Activated CD4-positive, alpha-beta T cell treated with anti-CD3 and anti-CD28 coated beads, Interleukin-2, Interleukin-6, amounts not matched to agents 100 ng/mL and 50 ng/mL, durations not matched to agents 16 hours and 8 hours (primary cell): ENCODE measurements around the gene FCHO1.

Experiments used
- DNase-seq: peaks from one replicate; pipeline ENCODE4 v3.0.0-alpha.2; 2020

Gene FCHO1

DNA sequence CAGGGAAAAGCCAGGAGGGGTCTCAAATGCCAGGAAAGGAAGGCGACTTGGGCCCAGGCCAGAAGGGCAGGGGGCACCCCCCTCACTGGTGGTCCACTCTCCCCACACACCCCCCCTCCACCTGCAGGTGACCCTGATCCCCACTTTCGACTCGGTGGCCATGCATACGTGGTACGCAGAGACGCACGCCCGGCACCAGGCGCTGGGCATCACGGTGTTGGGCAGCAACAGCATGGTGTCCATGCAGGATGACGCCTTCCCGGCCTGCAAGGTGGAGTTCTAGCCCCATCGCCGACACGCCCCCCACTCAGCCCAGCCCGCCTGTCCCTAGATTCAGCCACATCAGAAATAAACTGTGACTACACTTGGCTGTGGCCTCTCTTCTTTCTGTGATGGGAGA is 17.1 kb upstream of the FCHO1 start:
- no peak for DNase-seq

DNA sequence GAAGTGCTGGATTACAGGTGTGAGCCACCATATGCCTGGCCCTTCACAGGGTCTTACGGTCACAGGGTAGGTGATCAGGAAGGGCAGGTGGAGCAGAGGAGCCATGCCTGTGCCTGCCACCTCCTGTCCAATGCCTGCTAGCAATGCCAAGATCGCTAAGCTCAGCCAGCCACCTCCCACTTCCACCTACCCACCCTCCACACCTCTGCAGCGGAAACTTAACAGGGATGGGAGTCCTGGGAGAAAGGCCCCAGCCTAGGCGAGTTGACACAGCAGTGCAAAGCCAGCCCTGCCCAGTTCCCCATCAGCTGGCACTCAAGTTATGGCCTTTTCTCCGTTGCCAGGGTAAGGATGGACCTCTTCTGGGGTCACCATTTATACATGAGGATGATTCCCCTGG is 15.9 kb upstream of the FCHO1 start:
- no peak for DNase-seq

DNA sequence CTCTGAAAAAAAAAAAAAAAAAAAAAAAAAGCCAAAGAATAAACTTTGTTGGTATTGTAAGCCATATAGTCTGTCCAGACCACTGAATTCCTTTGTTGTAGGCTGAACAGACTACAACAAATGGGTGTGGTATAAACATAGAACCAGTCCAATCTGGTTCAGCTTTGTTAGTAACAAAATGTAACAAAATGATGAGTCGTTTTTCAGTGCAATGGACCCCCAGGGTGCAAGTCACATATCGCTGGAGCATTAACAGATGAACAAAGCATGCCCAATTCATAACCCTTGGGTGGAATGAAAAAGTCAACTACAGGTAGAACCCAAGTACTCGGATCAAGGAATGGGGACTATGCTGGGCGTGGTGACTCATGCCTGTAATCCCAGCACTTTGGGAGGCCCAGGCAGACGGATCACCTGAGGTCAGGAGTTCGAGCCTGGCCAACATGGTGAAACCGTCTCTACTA is 13.6 kb upstream of the FCHO1 start:
- no peak for DNase-seq

DNA sequence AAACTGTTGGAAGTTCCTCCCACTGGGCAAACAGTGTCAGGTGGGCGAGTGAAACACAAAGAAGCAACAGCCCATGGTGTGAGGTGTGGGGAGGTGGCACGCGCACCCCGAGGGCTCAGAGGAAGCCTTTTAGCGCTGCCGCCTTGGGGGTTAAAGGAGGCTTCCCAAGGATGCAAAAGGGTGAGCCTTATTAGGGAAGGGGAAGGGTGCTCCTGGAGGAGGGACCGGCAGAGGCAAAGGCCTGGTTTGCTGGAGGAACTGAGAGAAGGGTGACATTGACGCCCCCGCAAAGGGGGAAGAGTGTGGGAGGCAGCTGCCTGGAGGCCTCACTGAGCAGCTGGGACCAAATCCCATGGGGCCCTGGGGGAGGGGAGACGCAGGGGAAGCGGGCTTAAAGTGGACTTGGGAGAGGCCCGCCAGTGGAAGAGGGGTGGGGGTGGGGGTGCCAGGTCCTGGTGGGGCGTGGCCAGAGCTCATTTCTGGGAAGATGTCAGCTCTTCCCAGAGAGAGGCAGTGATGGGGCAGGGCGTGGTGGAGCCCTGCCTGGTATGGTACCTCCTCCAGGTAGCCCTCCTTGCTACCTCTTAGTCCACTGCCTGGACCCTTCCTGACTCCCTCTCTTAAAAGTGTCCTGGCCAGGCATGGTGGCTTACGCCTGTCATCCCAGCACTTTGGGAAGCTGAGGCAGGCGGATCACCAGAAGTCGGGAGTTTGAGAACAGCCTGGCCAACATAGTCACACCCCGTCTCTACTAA is 12.0 kb upstream of the FCHO1 start:
- no peak for DNase-seq

DNA sequence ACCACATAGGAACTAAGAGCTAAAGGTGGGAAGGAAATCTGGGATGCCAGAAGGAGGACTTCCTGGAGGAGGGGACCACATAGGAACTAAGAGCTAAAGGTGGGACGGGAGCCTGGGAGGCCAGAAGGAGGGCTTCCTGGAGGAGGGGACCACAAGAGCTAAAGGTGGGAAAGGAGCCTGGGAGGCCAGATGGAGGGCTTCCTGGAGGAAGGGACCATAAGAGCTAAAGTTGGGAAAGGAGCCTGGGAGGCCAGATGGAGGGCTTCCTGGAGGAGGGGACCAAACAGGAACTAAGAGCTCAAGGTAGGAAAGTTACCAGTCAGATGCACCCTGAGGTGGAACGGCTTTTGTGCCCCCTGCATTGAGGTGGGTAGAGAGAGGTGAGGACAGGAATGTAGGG is 9.8 kb upstream of the FCHO1 start:
- DNase-seq, result no peak

DNA sequence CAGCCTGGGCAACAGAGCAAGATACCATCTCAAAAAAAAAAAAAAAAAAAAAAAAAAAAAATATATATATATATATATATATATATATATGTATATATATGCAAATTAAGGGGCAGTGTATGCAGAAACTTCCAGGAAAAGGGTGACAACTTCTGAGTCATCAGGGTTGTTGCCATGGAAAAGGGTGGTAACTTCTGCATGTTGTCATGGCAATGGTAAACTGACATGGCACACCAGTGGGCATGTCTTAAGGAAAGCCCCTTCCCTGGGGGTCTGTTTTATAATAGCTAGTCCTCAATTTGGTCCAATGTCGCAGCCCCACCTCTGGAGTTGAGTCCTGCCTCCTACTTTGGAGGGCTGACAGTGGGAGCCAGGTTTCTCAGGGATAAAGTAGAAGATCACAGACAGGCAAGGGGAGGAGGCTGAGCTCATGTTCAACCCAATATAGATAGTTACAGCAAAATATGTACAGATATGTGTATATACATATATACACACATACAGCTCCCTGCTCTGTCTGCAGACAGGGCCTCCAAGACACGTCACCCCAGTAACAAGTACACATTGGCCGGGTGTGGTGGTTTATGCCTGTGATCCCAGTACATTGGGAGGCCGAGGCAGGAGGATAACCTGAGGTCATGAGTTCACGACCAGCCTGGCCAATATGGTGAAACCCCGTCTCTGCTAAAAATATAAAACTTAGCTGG is 7.2 kb upstream of the FCHO1 start:
- DNase-seq, result peak; percentile 38

DNA sequence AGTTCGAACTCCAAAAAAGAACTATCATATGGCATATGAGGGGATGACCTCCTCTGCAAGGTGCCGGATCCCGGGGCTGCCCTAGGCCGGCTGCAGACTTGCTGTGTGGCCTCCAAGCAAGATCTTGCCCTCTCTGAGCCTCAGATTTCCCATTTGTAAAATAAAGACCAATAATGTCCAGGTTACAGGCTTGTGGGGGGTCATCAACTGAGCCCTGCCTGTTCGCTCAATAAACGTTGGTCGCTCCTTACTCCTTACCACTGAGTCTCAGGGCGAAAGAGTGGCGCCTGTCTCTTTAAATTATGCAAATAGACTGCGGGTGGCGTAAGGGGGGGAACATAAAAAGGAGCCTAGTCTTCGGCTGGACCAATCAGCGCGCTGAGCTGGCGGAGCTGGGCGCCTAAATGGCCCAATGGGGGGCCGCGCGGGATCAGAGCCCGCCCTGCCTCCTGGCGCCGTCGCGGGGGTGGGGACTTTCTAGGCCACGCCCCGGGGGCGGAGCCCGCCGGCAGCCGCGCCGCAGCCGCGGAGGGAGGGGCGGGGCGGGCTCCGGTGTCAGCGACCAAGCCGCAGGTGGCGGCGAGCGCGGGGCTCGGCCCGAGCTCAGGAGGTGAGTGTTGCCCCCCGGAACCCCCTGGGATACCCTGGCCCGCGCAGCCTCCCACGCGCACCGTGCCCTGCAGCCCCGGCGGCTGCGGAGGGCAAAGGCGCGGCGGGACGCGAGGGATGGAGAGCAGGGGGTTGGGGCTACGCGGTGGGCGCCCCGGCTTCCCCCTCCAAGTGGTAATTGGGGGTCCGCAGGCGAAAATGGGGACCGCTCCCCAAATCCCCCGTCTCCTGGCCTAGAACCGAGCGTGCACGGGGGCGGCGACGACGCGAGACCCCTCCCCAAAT is 3.8 kb upstream of the FCHO1 start:
- DNase-seq, result peak; percentile 97

DNA sequence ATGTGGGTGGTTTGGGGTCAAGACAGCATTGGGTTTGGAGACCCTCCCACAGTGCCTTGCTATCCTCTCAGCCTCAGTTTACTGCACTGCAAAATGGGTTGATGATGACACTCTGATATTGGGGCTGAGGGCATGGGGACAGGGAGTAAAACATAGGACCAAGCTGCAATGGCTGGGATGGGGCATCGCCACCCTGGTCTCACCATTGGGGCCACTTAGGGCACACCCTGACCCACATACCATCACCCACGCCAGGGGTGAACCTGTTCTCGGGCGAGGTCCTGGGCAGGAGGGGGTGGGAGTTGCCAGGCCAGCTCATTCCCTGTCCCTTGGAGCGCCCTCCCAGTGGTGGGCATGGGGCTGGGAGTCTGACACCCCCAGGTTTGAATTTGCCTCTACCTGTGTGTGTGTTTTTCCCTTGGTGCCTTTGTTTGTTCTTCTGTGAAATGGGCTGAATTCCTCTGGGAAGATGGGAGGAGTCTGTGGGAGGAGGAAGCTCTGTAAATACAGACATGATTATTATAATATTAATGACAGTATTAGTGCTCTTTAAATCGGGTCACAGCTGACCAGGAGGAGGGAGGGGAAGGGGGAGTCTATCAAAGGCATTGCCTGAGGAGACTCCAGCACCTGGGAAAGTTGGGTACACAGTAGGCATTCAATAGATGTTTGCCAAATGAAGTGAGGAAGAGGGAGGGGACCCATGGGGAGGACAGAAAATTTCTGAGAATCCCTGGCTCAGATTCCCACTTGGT is 2.2 kb upstream of the FCHO1 start:
- DNase-seq, result no peak

DNA sequence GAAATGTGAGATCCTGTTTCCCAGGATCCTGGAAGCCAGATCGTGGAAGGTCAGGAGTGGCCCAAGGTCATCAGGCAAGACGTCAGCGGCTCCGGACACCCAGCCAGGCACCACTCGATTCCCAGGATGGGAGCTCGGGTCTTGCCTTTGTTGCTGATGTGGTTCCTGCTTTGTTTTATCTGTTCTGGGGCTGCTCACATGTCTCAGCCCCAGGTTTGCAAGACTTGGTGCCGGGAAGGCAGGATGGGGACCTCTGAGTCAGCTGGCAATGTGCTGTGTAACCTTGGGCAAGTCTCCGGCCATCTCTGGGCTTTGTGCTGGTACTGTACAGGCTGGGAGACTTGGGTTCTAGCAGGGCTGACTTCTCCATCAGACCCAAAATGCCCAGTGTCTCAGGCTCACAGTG is 1.4 kb upstream of the FCHO1 start:
- DNase-seq, result peak; percentile 64

DNA sequence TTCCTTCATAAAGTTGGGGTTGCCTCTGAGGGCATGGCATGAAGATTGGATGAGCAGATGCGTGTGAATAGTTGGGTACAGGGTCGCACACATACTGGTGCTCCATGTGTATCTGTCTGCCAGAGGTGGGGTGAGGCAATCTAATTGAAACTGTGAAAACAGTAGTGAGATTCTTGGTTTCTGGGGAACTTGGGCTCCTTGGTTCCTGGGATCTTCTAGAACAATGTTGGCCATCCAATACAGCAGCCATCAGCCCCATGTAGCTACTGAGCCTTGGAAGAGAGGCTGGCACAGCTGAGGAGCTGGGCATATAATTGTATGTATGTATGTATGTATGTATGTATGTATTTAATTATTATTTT is 616 bp downstream of the FCHO1 start:
- peak; percentile 53 for DNase-seq

DNA sequence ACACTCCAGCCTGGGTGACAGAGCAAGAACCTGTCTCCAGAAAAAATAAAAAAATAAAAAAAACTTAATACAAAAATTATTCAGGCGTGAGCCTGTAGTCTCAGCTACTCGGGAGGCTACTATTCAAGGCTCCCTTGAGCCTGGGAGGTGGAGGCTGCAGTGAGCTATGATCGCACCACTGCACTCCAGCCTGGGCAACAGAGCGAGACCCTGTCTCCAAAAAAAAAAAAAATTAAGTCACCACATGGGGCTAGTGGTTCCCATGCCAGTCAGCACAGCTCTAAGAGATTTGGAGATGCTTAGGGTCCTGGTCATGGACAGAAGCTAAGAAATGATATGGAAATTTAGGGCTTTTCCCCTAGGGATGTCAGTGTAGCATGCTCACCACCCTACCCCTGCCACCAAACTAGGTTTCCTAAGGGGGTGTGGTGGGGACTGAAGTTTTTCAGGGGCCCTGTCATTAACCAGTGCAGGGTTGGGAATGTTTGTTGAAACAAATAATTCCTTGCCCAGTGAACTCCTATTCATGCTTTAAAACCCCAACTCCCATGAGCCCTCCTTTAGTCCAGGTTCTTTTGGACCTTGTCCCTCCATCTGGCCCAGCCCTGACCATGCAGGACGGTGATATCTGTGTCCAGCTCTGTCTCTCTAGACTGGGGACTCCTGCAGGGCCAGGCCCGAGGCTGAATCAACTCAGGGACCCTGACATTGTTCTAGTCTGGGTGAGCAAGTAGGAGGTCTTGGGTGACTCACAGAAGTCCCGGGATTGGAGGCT is 1.8 kb downstream of the FCHO1 start:
- DNase-seq, result no peak

DNA sequence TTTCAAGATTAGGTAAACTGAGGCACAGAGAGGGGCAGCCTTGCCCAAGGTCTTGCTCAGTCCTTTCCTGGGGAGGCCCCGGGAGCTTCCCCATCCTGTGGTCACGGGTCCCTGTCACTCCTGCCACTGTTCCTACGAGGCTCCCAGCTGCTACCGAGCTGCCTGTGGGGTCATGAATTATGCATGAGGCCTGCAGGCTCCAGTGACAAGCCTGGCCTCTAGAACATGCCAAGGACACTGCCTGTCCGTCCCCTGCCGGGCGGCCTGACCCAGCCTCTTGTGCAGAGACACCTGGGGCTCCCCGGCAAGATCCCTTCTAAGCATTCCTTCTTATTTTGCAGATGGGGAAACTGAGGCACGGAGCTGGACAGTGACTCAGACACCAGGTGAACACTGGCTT is 2.7 kb downstream of the FCHO1 start:
- no peak for DNase-seq

DNA sequence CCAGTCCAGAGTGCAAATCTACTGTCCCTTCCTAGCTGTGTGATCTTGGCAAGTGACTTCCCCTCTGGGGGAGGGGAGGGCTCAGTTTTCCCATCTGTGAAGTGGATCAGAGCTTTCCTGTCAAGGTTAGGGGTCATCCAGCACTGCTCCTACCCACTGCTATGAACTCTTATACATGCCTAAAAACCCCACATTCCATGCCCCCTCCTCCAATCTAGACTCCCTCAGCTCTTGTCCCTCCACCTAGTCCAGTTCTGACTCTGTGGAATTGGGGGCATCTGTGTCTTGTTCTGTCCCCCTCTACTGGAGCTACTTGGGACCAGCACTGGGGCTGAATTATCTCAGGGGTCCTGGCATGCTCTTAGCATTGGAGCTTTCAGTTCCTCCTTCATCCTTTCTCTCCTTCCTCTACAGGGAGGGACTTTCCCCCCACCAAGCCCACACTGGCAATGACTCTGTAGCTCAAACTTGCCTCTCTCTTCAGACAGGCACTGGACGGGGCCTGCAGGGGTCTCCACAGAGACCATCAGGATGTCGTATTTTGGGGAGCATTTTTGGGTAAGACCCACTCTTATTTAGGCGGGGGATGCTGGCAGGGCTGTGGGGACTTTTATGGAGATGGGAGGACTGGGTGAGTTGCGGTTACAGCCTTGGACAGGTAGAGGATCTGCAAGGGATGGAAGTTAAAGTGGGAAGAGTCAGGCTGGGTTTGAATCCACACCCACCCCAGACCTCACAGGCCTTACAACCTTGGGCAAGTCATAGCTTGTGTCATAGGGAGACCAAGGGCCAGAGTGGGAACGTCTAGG is 3.6 kb downstream of the FCHO1 start:
- DNase-seq, result no peak

DNA sequence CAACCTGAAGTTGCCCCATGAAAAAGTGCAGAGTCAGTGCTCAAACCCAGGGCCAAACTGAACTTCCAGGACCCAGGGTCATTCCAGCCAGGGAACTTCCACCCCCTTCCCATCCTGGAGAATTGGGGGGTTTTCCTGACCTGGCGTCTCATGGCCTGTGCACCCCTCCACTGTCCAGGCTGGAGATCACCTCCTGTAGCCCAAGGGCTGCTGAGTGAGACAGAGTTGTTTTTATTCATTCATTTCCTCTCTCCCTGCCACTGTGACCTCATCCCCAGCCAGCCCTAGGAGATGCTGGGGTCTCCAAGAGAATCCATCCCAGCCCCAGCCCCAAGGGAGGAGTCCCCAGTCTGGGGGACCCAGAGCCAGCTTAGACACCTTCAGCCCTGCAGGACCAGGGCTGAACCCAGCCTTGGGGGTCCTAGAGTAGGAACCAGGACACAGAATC is 4.2 kb downstream of the FCHO1 start:
- DNase-seq, result no peak

DNA sequence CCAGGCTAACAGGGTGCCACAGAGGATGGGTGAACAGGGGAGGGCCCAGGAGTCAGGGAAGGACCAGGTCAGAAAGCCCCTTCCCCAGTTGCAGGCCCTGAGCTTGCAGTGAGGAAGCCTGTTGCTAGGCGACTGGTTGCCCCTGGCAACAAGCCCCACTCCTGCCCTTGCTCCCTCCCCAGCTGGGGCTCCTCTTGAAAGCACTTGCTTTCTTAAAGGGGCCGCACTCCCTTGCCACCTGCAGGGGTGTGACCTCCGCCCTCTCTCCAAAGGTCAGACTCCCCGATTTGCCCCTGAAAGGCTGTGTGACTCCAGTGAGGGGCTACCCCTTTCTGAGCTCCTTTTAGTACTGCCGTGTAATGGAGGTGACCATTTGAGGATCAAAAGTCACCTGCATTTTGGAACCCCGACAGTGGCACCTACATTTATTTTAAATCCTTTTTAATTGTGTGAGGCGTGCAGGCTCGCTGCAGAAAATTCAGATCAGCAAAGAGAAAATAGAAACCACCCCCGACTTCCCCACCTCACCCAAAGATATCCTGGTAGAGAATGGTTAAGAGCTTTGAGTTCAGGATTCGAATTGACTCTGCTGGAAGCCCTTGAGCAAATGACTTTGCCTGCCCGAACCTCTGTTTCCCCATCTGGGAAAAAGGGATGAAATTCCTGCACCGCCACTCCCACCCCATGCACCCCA is 4.8 kb downstream of the FCHO1 start:
- DNase-seq, result peak; percentile 50

DNA sequence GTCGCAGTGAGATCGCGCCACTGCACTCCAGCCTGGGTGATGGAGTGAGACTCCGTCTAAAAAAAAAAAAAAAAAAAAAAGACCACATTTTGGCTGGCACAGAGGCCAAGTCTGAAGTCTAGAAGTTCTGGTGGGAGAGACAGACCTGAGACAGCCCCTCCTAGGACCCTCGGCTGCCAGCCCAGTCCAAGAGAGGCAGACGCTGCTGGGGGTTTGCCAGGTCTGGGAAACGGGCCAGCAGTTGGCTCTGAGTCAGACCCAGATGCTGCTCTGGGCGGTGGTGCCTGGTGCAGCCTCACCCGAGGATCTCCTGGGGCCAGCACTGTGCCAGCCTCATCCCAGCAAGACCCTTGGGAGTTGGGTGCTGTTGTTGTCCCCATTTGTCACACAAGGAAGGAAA is 5.8 kb downstream of the FCHO1 start:
- DNase-seq, result no peak

DNA sequence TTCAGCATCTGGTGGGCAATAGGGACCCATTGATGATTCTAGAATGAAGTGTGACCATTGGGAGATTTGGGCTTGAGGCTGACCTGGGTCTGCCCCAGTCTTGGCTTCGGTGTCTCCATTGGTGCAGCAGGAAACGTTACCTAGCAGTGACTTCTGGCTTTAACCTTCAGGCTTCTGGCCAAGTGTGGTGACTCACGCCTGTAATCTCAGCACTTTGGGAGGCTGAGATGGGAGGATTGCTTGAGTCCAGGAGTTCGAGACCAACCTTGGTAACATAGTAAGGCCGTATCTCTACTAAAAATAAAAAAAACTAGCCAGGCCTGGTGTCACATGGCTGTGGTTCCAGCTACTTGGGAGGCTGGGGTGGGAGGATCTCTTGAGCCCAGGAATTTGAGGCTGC is 7.2 kb downstream of the FCHO1 start:
- no peak for DNase-seq

DNA sequence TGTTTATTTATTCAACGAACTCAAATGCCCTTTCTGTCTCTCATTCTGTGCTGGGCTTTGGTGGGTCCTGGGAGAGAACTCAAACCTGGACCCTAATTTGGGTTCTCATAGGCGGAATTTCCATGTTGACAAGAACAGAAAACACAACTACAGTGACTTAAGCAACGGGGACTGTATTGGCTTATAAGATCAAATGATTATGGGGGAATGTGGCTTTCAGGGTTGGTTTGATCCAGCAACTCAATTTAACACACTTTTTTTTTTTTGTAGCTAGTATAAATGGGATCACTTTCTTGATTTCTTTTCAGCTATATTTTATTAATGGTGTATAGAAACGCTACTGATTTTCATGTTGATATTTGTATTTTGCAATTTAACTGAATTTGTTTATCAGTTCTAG is 9.9 kb downstream of the FCHO1 start:
- no peak for DNase-seq

DNA sequence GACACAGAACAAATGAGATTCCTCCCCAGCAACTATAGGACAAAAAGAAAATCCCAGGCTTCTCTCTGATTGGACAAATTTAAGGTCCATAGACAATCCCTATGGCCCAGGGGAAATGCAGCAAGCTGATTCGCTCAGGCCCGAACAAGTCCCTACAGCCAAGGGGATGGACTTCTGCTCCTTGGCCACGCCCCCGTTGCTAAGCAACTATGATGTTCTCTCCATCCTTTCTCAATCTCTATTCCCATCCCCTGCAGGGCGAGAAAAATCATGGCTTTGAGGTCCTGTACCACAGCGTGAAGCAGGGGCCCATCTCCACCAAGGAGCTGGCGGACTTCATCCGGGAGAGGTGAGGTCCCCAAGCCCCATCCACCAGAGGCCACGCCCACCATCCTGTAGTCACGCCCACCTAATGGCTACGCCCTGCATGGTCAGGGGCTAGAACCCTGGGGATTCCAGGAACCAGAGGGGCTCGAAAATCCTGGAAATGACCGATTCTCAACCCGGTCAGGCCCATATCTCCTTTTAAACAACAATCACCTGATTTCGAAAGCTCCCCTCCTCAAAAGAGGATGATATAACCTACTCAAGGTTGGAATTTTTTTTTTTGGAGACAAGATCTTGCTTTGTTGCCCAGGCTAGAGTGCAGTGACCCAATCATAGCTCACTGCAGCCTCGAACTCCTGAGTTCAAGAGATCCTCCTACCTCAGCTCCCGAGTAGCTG is 11.4 kb downstream of the FCHO1 start:
- no peak for DNase-seq

DNA sequence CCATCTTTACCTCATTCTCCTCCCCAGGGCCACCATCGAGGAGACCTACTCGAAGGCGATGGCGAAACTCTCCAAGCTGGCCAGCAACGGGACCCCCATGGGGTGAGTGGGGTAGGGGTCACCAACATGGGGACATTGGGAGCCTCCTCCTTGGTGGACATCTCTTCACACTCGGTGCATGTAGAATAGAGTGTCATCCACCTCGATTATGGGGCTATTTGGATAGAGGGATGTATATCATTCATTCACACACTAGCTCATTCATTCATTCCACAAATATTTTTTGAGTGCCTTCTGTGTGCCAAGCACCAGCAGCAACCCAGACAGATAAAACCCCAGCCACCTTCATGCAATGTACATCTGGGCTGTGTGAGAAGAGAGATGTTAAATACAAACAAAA is 13.1 kb downstream of the FCHO1 start:
- no peak for DNase-seq
